ENCODE results near the gene PTPRR.

DNA sequence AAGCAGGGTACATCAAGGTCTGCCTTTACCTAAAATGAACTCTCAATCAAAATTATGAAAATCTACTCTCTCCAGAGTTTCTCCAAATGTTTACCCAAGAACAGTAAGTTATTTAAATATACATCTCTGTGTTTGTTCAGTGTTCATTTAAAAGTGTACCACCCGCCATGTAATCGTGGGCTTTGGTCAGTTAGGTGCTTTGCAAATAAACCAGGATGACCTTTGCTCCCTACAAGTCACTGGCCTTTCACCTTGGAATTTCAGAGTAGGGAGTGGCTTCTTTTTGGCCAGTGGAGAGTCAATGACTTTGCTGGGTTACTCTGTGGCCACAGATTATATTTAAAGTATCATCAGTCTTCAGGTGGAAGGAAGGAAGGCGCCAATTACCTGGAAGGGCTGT lies 208.7 kb downstream of the PTPRR start:
- TF ChIP-seq POLR2A (IDR thresholded peaks at IDR 0.05) (no peak), POLR2AphosphoS5 (IDR thresholded peaks at IDR 0.05) (no peak)

All from breast epithelium (tissue), 3 donors.